ENCODE measurements around the gene NDUFA13.

NDUFA13 gene

GRCh38 chr19:19567391-19567790 lies 51.4 kb downstream of the NDUFA13 start:
- H3K4me3 ChIP-seq (ENCODE audit: low read length): no peak overlapping the region
- no peak overlapping the region for H3K27ac ChIP-seq (ENCODE audit: low read length)
- H3K27me3 ChIP-seq (replicated peaks; ENCODE audit: insufficient read depth, low read length): no peaks in the 10 kb centered on the region
- H3K9me3 ChIP-seq (replicated peaks; ENCODE audit: insufficient read depth, low read length): no peaks in the 10 kb centered on the region
- no peaks in the 10 kb centered on the region for H3K4me1 ChIP-seq (ENCODE audit: low read length)
- H3K9me2 ChIP-seq (replicated peaks; ENCODE audit: insufficient read depth, low read length): no peaks in the 10 kb centered on the region
- no peaks in the 10 kb centered on the region for H3K36me3 ChIP-seq (replicated peaks; ENCODE audit: insufficient read depth, low read length)
- no peak for DNase-seq
- H3K4me2 ChIP-seq (ENCODE audit: low read depth, low read length): no peak overlapping the region
- no peak for TF ChIP-seq EZH2phosphoT487 (IDR thresholded peaks at IDR 0.05; ENCODE audit: low read length)
- no peak for TF ChIP-seq CTCF (IDR thresholded peaks at IDR 0.05; ENCODE audit: low read length)
- TF ChIP-seq EZH2 (optimal IDR thresholded peaks at IDR 0.05; ENCODE audit: low read depth, low read length): no peak
- H3K79me2 ChIP-seq (ENCODE audit: low read length): no peaks in the 10 kb centered on the region
- no peaks in the 10 kb centered on the region for H3F3A ChIP-seq (ENCODE audit: insufficient read depth, low read length)
- H4K20me1 ChIP-seq (ENCODE audit: insufficient read depth, low read length): no peaks in the 10 kb centered on the region
- H3K9ac ChIP-seq (ENCODE audit: low read length): no peak overlapping the region
- no peak overlapping the region for H2AFZ ChIP-seq (ENCODE audit: low read length)

GRCh38 chr19:19568802-19569756 lies 53.1 kb downstream of the NDUFA13 start:
- DNase-seq: no peak
- Histone ChIP-seq H4K20me1 (ENCODE audit: insufficient read depth, low read length) (no peaks in the 10 kb centered on the region), H2AFZ (ENCODE audit: low read length) (no peak overlapping the region)

GRCh38 chr19:19570571-19570970 lies 54.5 kb downstream of the NDUFA13 start:
- Histone ChIP-seq H3K27ac (ENCODE audit: low read length) (no peak overlapping the region), H2AFZ (ENCODE audit: low read length) (no peak overlapping the region), H3K27me3 (replicated peaks; ENCODE audit: insufficient read depth, low read length) (no peaks in the 10 kb centered on the region; the same call in 1 of the 2 replicates), H3K9me2 (replicated peaks; ENCODE audit: insufficient read depth, low read length) (no peaks in the 10 kb centered on the region), H3K9ac (ENCODE audit: low read length) (no peak overlapping the region), H3K9me3 (replicated peaks; ENCODE audit: insufficient read depth, low read length) (no peaks in the 10 kb centered on the region), H3K36me3 (replicated peaks; ENCODE audit: insufficient read depth, low read length) (no peaks in the 10 kb centered on the region), H3F3A (ENCODE audit: insufficient read depth, low read length) (no peaks in the 10 kb centered on the region), H3K4me1 (ENCODE audit: low read length) (no peaks in the 10 kb centered on the region), H3K79me2 (ENCODE audit: low read length) (no peaks in the 10 kb centered on the region), H3K4me2 (ENCODE audit: low read depth, low read length) (0 out of 2 replicates have a peak overlapping the region, but pooled peaks have one; percentile 27), H4K20me1 (ENCODE audit: insufficient read depth, low read length) (no peaks in the 10 kb centered on the region), H3K4me3 (ENCODE audit: low read length) (no peak overlapping the region)
- no peak for DNase-seq
- TF ChIP-seq EZH2phosphoT487 (IDR thresholded peaks at IDR 0.05; ENCODE audit: low read length): no peak
- no peak for TF ChIP-seq CTCF (IDR thresholded peaks at IDR 0.05; ENCODE audit: low read length)
- TF ChIP-seq EZH2 (optimal IDR thresholded peaks at IDR 0.05; ENCODE audit: low read depth, low read length): no peak

More at GRCh38 chr19:19568802-19569756, 53.1 kb downstream of the NDUFA13 start:
- Histone ChIP-seq H3K9ac (ENCODE audit: low read length) (no peak overlapping the region), H3K9me3 (replicated peaks; ENCODE audit: insufficient read depth, low read length) (no peaks in the 10 kb centered on the region), H3K4me1 (ENCODE audit: low read length) (no peaks in the 10 kb centered on the region), H3K36me3 (replicated peaks; ENCODE audit: insufficient read depth, low read length) (no peaks in the 10 kb centered on the region), H3K27ac (ENCODE audit: low read length) (no peak overlapping the region), H3K27me3 (replicated peaks; ENCODE audit: insufficient read depth, low read length) (no peaks in the 10 kb centered on the region; the same call in 1 of the 2 replicates), H3F3A (ENCODE audit: insufficient read depth, low read length) (no peaks in the 10 kb centered on the region), H3K4me3 (ENCODE audit: low read length) (no peak overlapping the region), H3K4me2 (ENCODE audit: low read depth, low read length) (no peak overlapping the region), H3K9me2 (replicated peaks; ENCODE audit: insufficient read depth, low read length) (no peaks in the 10 kb centered on the region), H3K79me2 (ENCODE audit: low read length) (no peaks in the 10 kb centered on the region)
- TF ChIP-seq EZH2 (optimal IDR thresholded peaks at IDR 0.05; ENCODE audit: low read depth, low read length) (no peak), EZH2phosphoT487 (IDR thresholded peaks at IDR 0.05; ENCODE audit: low read length) (no peak), CTCF (IDR thresholded peaks at IDR 0.05; ENCODE audit: low read length) (no peak)
